ENCODE measurements around the gene ANKRD60. TPM values are rescaled to one million over a fixed set of nuclear protein-coding genes. Genes with fewer than 3 reads are reported as not detected.

ANKRD60 gene
- total RNA-seq, 1 donor from 2014 or later: not detected

GRCh38 chr20:58219342-58219700 is 9.1 kb downstream of the ANKRD60 start:
- H3K4me1 ChIP-seq: no peaks in the 10 kb centered on the region
- no peak for TF ChIP-seq CTCF (IDR thresholded peaks at IDR 0.05)
- no peak overlapping the region for H3K27ac ChIP-seq
- H3K36me3 ChIP-seq: no peaks in the 10 kb centered on the region
- no peak for DNase-seq (ENCODE audit: low spot score in 2 of 2)
- H3K4me3 ChIP-seq: no peak overlapping the region
- peaks cover 0 to 5% of the 10 kb centered on the region in 2 donors for H3K9me3 ChIP-seq
- intact Hi-C loops (cut with DNase I): loop anchor here (10.0 kb wide), 1 partner anchor 835 kb away; no protein-coding TSS in a partner anchor
- H3K27me3 ChIP-seq: no peaks in the 10 kb centered on the region

DNA sequence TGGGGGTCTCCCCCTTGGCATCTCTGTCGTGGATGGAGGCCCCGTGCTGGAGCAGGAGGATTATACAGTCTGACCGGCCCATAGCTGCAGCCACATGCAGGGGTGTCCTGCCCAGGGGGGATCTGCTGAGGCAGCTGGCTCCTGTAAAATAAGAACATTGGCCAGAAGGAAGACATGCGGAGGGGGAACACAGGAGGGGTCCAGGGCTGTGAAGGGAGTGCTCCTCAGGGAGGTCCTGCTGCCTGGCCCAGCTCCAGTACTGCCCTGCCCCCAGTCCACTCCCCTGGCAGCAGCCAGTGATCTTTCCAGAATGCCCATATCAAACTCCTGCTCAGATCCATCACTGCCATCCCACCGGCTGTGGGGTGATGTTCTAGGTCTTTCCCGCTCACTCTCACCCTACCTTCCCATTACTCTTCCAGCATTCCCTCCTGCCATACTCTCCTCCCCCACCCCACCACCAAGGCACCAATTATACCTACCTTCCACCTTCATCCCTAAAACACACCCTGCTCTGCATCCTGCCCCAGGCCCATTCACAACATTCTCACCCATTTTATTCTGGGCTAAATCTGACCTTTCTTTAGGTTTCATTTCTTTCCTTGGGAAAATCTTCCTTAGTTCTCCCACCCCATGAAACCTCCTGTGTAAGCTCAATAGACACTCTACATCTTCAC is 9.7 kb downstream of the ANKRD60 start:
- Histone ChIP-seq H3K4me3 (no peak overlapping the region), H3K4me1 (no peaks in the 10 kb centered on the region), H3K36me3 (no peaks in the 10 kb centered on the region), H3K27ac (no peak overlapping the region), H3K27me3 (no peaks in the 10 kb centered on the region), H3K9me3 (peaks cover 0 to 5% of the 10 kb centered on the region in 2 donors)
- intact Hi-C loops (cut with DNase I): loop anchor here (10.0 kb wide), 1 partner anchor 834 kb away; no protein-coding TSS in a partner anchor
- TF ChIP-seq CTCF (IDR thresholded peaks at IDR 0.05): no peak
- no peak for DNase-seq (ENCODE audit: low spot score in 2 of 2)

GRCh38 chr20:58216334-58216733 is 12.1 kb downstream of the ANKRD60 start:
- no peaks in the 10 kb centered on the region for H3K27me3 ChIP-seq
- intact Hi-C loops (cut with DNase I): loop anchor here (10.0 kb wide), 1 partner anchor 832 kb away; no protein-coding TSS in a partner anchor
- no peak overlapping the region for H3K4me3 ChIP-seq
- H3K27ac ChIP-seq: no peak overlapping the region
- DNase-seq (ENCODE audit: low spot score in 2 of 2): no peak
- no peak for TF ChIP-seq CTCF (IDR thresholded peaks at IDR 0.05)
- H3K4me1 ChIP-seq: no peaks in the 10 kb centered on the region
- H3K9me3 ChIP-seq: peaks cover 0 to 5% of the 10 kb centered on the region in 2 donors
- no peaks in the 10 kb centered on the region for H3K36me3 ChIP-seq

- no peak for DNase-seq (ENCODE audit: low spot score in 2 of 2)
- Histone ChIP-seq H3K27ac (no peak overlapping the region), H3K27me3 (no peaks in the 10 kb centered on the region), H3K9me3 (peaks cover 0 to 5% of the 10 kb centered on the region in 2 donors), H3K4me3 (no peak overlapping the region), H3K4me1 (no peaks in the 10 kb centered on the region), H3K36me3 (no peaks in the 10 kb centered on the region)
- intact Hi-C loops (cut with DNase I): loop anchor here (10.0 kb wide), 1 partner anchor 830 kb away; no protein-coding TSS in a partner anchor
- no peak for TF ChIP-seq CTCF (IDR thresholded peaks at IDR 0.05)
Observed at GRCh38 chr20:58215116-58215515, 13.3 kb downstream of the ANKRD60 start.

DNA sequence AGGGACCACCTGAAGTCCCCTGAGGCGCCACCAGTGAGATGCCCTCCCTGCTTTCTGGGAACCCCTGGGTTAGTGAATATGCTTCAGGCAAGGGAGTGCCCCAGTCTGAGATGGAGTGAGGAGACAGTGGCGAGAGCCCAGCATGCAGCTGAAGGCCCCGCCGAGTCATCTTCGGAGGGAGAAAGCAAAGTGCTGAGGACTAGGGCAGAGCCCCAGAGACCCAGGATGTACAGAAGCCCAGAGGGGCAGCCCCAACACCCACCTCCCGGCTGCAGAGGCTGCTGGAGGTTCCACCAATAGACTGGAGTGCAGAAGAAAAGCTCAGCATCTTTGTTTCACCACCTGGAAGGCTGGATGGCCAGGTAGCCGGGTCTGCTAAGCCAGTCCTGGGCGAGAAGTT is 14.1 kb downstream of the ANKRD60 start:
- Histone ChIP-seq H3K27ac (no peak overlapping the region), H3K9me3 (peaks cover 0 to 5% of the 10 kb centered on the region in 2 donors), H3K4me3 (no peak overlapping the region), H3K36me3 (no peaks in the 10 kb centered on the region), H3K4me1 (no peaks in the 10 kb centered on the region), H3K27me3 (no peaks in the 10 kb centered on the region)
- DNase-seq (ENCODE audit: low spot score in 2 of 2): no peak
- intact Hi-C loops (cut with DNase I): loop anchor here (10.0 kb wide), 1 partner anchor 830 kb away; no protein-coding TSS in a partner anchor
- TF ChIP-seq CTCF (IDR thresholded peaks at IDR 0.05): no peak
